ENCODE data around the gene GALNT7. TPM values are rescaled to one million over a fixed set of nuclear protein-coding genes. Genes with fewer than 3 reads are reported as not detected.

The GALNT7 gene
- total RNA-seq, 1 donor: 18.8 TPM

- no peaks in the 10 kb centered on the region for H3K79me2 ChIP-seq (ENCODE audit: insufficient read depth, low read length)
- no peaks in the 10 kb centered on the region for H3K27me3 ChIP-seq (ENCODE audit: insufficient read depth, low read length)
- H4K20me1 ChIP-seq (ENCODE audit: insufficient read depth, low read length): no peaks in the 10 kb centered on the region
- DNase-seq (ENCODE audit: insufficient read length, low spot score, missing footprints): no peak
- no peak overlapping the region for H3K27ac ChIP-seq (ENCODE audit: low read depth, low read length)
- no peak overlapping the region for H3K4me3 ChIP-seq (ENCODE audit: insufficient read depth, low read length)
- H2AFZ ChIP-seq (ENCODE audit: low read length): no peak overlapping the region
- no peaks in the 10 kb centered on the region for H3K36me3 ChIP-seq (ENCODE audit: insufficient read depth, low read length)
- no peak for TF ChIP-seq CTCF (IDR thresholded peaks at IDR 0.05; ENCODE audit: extremely low read depth, low read depth, low read length)
- H3K4me1 ChIP-seq (ENCODE audit: insufficient read depth, low read length): peaks cover 3% of the 10 kb centered on the region
- no peaks in the 10 kb centered on the region for H3K9me3 ChIP-seq (ENCODE audit: low read depth, low read length)
- no peak overlapping the region for H3K4me2 ChIP-seq (ENCODE audit: insufficient read depth, low read length)
Measured at GRCh38 chr4:173226401-173226888, 57.8 kb downstream of the GALNT7 start.

GRCh38 chr4:173227756-173228155 is 59.1 kb downstream of the GALNT7 start:
- H3K9me3 ChIP-seq (ENCODE audit: low read depth, low read length): no peaks in the 10 kb centered on the region
- TF ChIP-seq CTCF (IDR thresholded peaks at IDR 0.05; ENCODE audit: extremely low read depth, low read depth, low read length): no peak
- H3K27ac ChIP-seq (ENCODE audit: low read depth, low read length): no peak overlapping the region
- H2AFZ ChIP-seq (ENCODE audit: low read length): no peak overlapping the region
- H3K36me3 ChIP-seq (ENCODE audit: insufficient read depth, low read length): no peaks in the 10 kb centered on the region
- no peaks in the 10 kb centered on the region for H3K27me3 ChIP-seq (ENCODE audit: insufficient read depth, low read length)
- H3K4me1 ChIP-seq (ENCODE audit: insufficient read depth, low read length): no peaks in the 10 kb centered on the region
- H3K4me2 ChIP-seq (ENCODE audit: insufficient read depth, low read length): no peak overlapping the region
- peak; percentile 35 for DNase-seq (ENCODE audit: insufficient read length, low spot score, missing footprints)
- no peaks in the 10 kb centered on the region for H3K79me2 ChIP-seq (ENCODE audit: insufficient read depth, low read length)
- H3K4me3 ChIP-seq (ENCODE audit: insufficient read depth, low read length): no peak overlapping the region
- no peaks in the 10 kb centered on the region for H4K20me1 ChIP-seq (ENCODE audit: insufficient read depth, low read length)

GRCh38 chr4:173230062-173230461 is 61.5 kb downstream of the GALNT7 start:
- H3K27me3 ChIP-seq (ENCODE audit: insufficient read depth, low read length): no peaks in the 10 kb centered on the region
- no peak for TF ChIP-seq CTCF (IDR thresholded peaks at IDR 0.05; ENCODE audit: extremely low read depth, low read depth, low read length)
- no peak for DNase-seq (ENCODE audit: insufficient read length, low spot score, missing footprints)

GRCh38 chr4:173231916-173232315 is 63.3 kb downstream of the GALNT7 start:
- no peaks in the 10 kb centered on the region for H3K36me3 ChIP-seq (ENCODE audit: insufficient read depth, low read length)
- no peaks in the 10 kb centered on the region for H4K20me1 ChIP-seq (ENCODE audit: insufficient read depth, low read length)
- H3K79me2 ChIP-seq (ENCODE audit: insufficient read depth, low read length): no peaks in the 10 kb centered on the region
- peak; percentile 38 for DNase-seq (ENCODE audit: insufficient read length, low spot score, missing footprints)
- no peak overlapping the region for H3K27ac ChIP-seq (ENCODE audit: low read depth, low read length)
- H3K4me1 ChIP-seq (ENCODE audit: insufficient read depth, low read length): no peaks in the 10 kb centered on the region
- no peaks in the 10 kb centered on the region for H3K9me3 ChIP-seq (ENCODE audit: low read depth, low read length)
- H3K27me3 ChIP-seq (ENCODE audit: insufficient read depth, low read length): no peaks in the 10 kb centered on the region
- no peak overlapping the region for H2AFZ ChIP-seq (ENCODE audit: low read length)
- no peak overlapping the region for H3K4me2 ChIP-seq (ENCODE audit: insufficient read depth, low read length)
- peak; percentile 40 for TF ChIP-seq CTCF (IDR thresholded peaks at IDR 0.05; ENCODE audit: extremely low read depth, low read depth, low read length)
- H3K4me3 ChIP-seq (ENCODE audit: insufficient read depth, low read length): no peak overlapping the region

More at GRCh38 chr4:173230062-173230461, 61.5 kb downstream of the GALNT7 start:
- Histone ChIP-seq H3K4me2 (ENCODE audit: insufficient read depth, low read length) (no peak overlapping the region), H3K79me2 (ENCODE audit: insufficient read depth, low read length) (no peaks in the 10 kb centered on the region), H3K27ac (ENCODE audit: low read depth, low read length) (no peak overlapping the region), H3K36me3 (ENCODE audit: insufficient read depth, low read length) (no peaks in the 10 kb centered on the region), H3K4me1 (ENCODE audit: insufficient read depth, low read length) (no peaks in the 10 kb centered on the region), H2AFZ (ENCODE audit: low read length) (no peak overlapping the region), H3K9me3 (ENCODE audit: low read depth, low read length) (no peaks in the 10 kb centered on the region), H3K4me3 (ENCODE audit: insufficient read depth, low read length) (no peak overlapping the region), H4K20me1 (ENCODE audit: insufficient read depth, low read length) (no peaks in the 10 kb centered on the region)

Measured in osteoblast (primary cell).